Choroid plexus epithelial cell (primary cell): ENCODE measurements around the gene RBM33.
"Not testable (repeated sequence)": the region's sequence is repeated elsewhere in the genome, so short reads cannot be mapped to it uniquely, and the experiment has no call there.

Experiments
- DNase-seq: peaks from one replicate; pipeline ENCODE4 v3.0.0-alpha.2; 2010; ENCODE audit warnings: low read depth
- H3K4me3 ChIP-seq: 2 replicates; pipeline ENCODE4 v1.5.1; 2011; ENCODE audit warnings: low read depth, mild to moderate bottlenecking, control low read depth, low read length, moderate library complexity
- CTCF ChIP-seq: conservative IDR thresholded peaks from 2 replicates; pipeline ENCODE4 v1.5.1; 2011; ENCODE audit warnings: low read depth, mild to moderate bottlenecking, control low read depth, inconsistent platforms, low read length, moderate library complexity

RBM33 gene

GRCh38 chr7:155603858-155604503 is 40.5 kb upstream of the RBM33 start:
- DNase-seq: no peak
- TF ChIP-seq CTCF: no peak

GRCh38 chr7:155604504-155604997 is 39.9 kb upstream of the RBM33 start:
- TF ChIP-seq CTCF: no peak
- no peak overlapping the region for H3K4me3 ChIP-seq
- DNase-seq: no peak

More at GRCh38 chr7:155603858-155604503, 40.5 kb upstream of the RBM33 start:
- H3K4me3 ChIP-seq: no peak overlapping the region

GRCh38 chr7:155609185-155609584 is 35.3 kb upstream of the RBM33 start:
- no peak for TF ChIP-seq CTCF
- no peak overlapping the region for H3K4me3 ChIP-seq
- DNase-seq: no peak

- no peak overlapping the region for H3K4me3 ChIP-seq
- no peak for TF ChIP-seq CTCF
- DNase-seq: no peak
Measured at GRCh38 chr7:155610633-155611193, 33.7 kb upstream of the RBM33 start.

GRCh38 chr7:155611808-155612447 is 32.5 kb upstream of the RBM33 start:
- TF ChIP-seq CTCF: no peak
- H3K4me3 ChIP-seq: no peak overlapping the region
- DNase-seq: no peak

- no peak overlapping the region for H3K4me3 ChIP-seq
- no peak for DNase-seq
- TF ChIP-seq CTCF: no peak
Measured at GRCh38 chr7:155612658-155613057, 31.8 kb upstream of the RBM33 start.

- not testable (repeated sequence) for DNase-seq, H3K4me3 ChIP-seq
Measured at GRCh38 chr7:155615085-155615484, 29.4 kb upstream of the RBM33 start.
